Common myeloid progenitor, CD34-positive (primary cell): ENCODE results near the gene HIPK3.
"Not testable (repeated sequence)": the region's sequence is repeated elsewhere in the genome, so short reads cannot be mapped to it uniquely, and the experiment has no call there.

Experiments
- CTCF ChIA-PET: fragments of 350-600 bp; sonication (Branson Sonifier 250); formaldehyde crosslinking; loops from one replicate; lab custom pipeline; 2021; ENCODE audit warnings: antibody characterized with exemption; lab: Charles Lee
- POLR2A ChIA-PET: fragments of 350-600 bp; sonication (Branson Sonifier 250); formaldehyde crosslinking; loops from one replicate; lab custom pipeline; 2021; ENCODE audit warnings: antibody characterized with exemption; lab: Charles Lee
- DNase-seq, 3 donors: peaks; one replicate each; pipeline versions ENCODE4 v3.0.0 to v3.0.0-alpha.2; 2013
- H3K27ac ChIP-seq, 2 experiments: 1 replicate in 1 of 2; 2 replicates in 1 of 2; pipeline ENCODE4 v1.7.0; 2013; ENCODE audit warnings: inconsistent platforms in 2 of 2, low read length in 2 of 2, mild to moderate bottlenecking in 2 of 2, low read depth in 1 of 2, moderate library complexity in 1 of 2; ENCODE audit not compliant: severe bottlenecking in 2 of 2, insufficient read depth in 1 of 2, poor library complexity in 1 of 2
- H3K27me3 ChIP-seq, 5 experiments: replicated peaks in 2 of 5; 1 replicate in 3 of 5; 2 replicates in 2 of 5; pipeline versions ENCODE4 v1.6.1 to v1.7.0; 2013; ENCODE audit warnings: low read length in 4 of 5, mild to moderate bottlenecking in 2 of 5, moderate library complexity in 2 of 5, inconsistent platforms in 1 of 5; ENCODE audit not compliant: insufficient read depth in 5 of 5, control insufficient read depth in 4 of 5
- H3K36me3 ChIP-seq, 4 experiments: 1 replicate in 2 of 4; 2 replicates in 2 of 4; pipeline versions ENCODE4 v1.6.1 to v1.7.0; 2013; ENCODE audit warnings: low read length in 3 of 4, control low read depth in 1 of 4, mild to moderate bottlenecking in 1 of 4; ENCODE audit not compliant: control insufficient read depth in 4 of 4, insufficient read depth in 4 of 4
- H3K4me1 ChIP-seq, 4 experiments: 1 replicate in 3 of 4; 2 replicates in 1 of 4; pipeline versions ENCODE4 v1.6.1 to v1.7.1; 2013; ENCODE audit warnings: low read length in 3 of 4, mild to moderate bottlenecking in 3 of 4, control low read depth in 1 of 4, inconsistent platforms in 1 of 4, moderate library complexity in 1 of 4; ENCODE audit not compliant: control insufficient read depth in 4 of 4, insufficient read depth in 4 of 4; ENCODE audit errors: control extremely low read depth in 1 of 4
- H3K4me3 ChIP-seq, 7 experiments: 1 replicate in 4 of 7; 2 replicates in 3 of 7; pipeline versions ENCODE4 v1.5.1 to v1.7.0; 2013; ENCODE audit warnings: mild to moderate bottlenecking in 7 of 7, low read length in 6 of 7, moderate library complexity in 6 of 7, inconsistent platforms in 2 of 7, low read depth in 2 of 7, control low read depth in 1 of 7; ENCODE audit not compliant: insufficient read depth in 4 of 7, control insufficient read depth in 1 of 7; ENCODE audit errors: extremely low read depth in 1 of 7
- H3K9me3 ChIP-seq, 5 experiments: 1 replicate in 4 of 5; 2 replicates in 1 of 5; pipeline versions ENCODE4 v1.6.1 to v1.7.1; 2013; ENCODE audit warnings: low read length in 4 of 5, mild to moderate bottlenecking in 2 of 5, inconsistent platforms in 1 of 5, low read depth in 1 of 5, moderate library complexity in 1 of 5; ENCODE audit not compliant: control insufficient read depth in 4 of 5, insufficient read depth in 2 of 5; ENCODE audit errors: control extremely low read depth in 1 of 5
- WGBS: methylation state at CpG from one replicate; pipeline ENCODE4 v1.1.5; 2013; ENCODE audit not compliant: insufficient coverage; 5-methylcytosine and 5-hydroxymethylcytosine counted together

The HIPK3 gene

GRCh38 chr11:33294224-33294623, 37.0 kb downstream of the HIPK3 start:
- POLR2A ChIA-PET = no interaction called here
- H3K27ac ChIP-seq = no peak overlapping the region
- WGBS = 95% methylated on average over 2 of the region's 4 CpGs
- CTCF ChIA-PET = no interaction called here
- H3K4me3 ChIP-seq = no peak overlapping the region
- H3K9me3 ChIP-seq = peaks cover 0 to 12% (median 3%) of the 10 kb centered on the region in 5 experiments
- H3K36me3 ChIP-seq = peaks cover 11 to 34% (median 19%) of the 10 kb centered on the region in 4 experiments
- no peaks in the 10 kb centered on the region for H3K4me1 ChIP-seq
- no peak for DNase-seq
- H3K27me3 ChIP-seq = no peaks in the 10 kb centered on the region

- Histone ChIP-seq H3K9me3 (peaks cover 0 to 12% (median 3%) of the 10 kb centered on the region in 5 experiments), H3K4me1 (no peaks in the 10 kb centered on the region), H3K27me3 (no peaks in the 10 kb centered on the region), H3K4me3 (no peak overlapping the region), H3K36me3 (peaks cover 11 to 34% (median 19%) of the 10 kb centered on the region in 4 experiments), H3K27ac (no peak overlapping the region)
- POLR2A ChIA-PET = no interaction called here
- DNase-seq = no peak
- CTCF ChIA-PET = interaction anchor here (1.0 kb wide), 1 partner anchor 134 kb away, joined by 3 read pairs; the partner anchor contains the start of gene CSTF3
- 100% methylated on average over 3 of the region's 8 CpGs for WGBS
Observed at GRCh38 chr11:33294797-33295196, 37.6 kb downstream of the HIPK3 start.

- no peak overlapping the region for H3K27ac ChIP-seq
- POLR2A ChIA-PET = interaction anchor here (0.6 kb wide), 1 partner anchor 12 kb away, joined by 5 read pairs; no protein-coding TSS in a partner anchor
- H3K4me1 ChIP-seq = no peaks in the 10 kb centered on the region
- H3K9me3 ChIP-seq = peaks cover 0 to 12% (median 3%) of the 10 kb centered on the region in 5 experiments
- H3K27me3 ChIP-seq = no peaks in the 10 kb centered on the region
- CTCF ChIA-PET = interaction anchor here (0.6 kb wide), 1 partner anchor 75 kb away, joined by 3 read pairs; no protein-coding TSS in a partner anchor
- H3K4me3 ChIP-seq = no peak overlapping the region
- 97% methylated on average over 4 of the region's 5 CpGs for WGBS
- DNase-seq = no peak
- peaks cover 13 to 38% (median 19%) of the 10 kb centered on the region in 4 experiments for H3K36me3 ChIP-seq
Observed at GRCh38 chr11:33296695-33297094, 39.5 kb downstream of the HIPK3 start.

GRCh38 chr11:33303541-33303940, 46.4 kb downstream of the HIPK3 start:
- ChIA-PET CTCF (interaction anchor here (1.2 to 1.9 kb wide), 2 partner anchors 11 to 12 kb away, joined by 3 to 5 read pairs; no protein-coding TSS in a partner anchor), POLR2A (no interaction called here)
- no peaks in the 10 kb centered on the region for H3K27me3 ChIP-seq
- peaks cover under 1 to 6% (median 4%) of the 10 kb centered on the region in 4 experiments for H3K36me3 ChIP-seq
- H3K4me3 ChIP-seq = no peak overlapping the region
- no peak for DNase-seq
- peaks cover 0 to under 1% (median 0%) of the 10 kb centered on the region in 5 experiments for H3K9me3 ChIP-seq
- no peak overlapping the region for H3K27ac ChIP-seq
- no peaks in the 10 kb centered on the region for H3K4me1 ChIP-seq
- 100% methylated on average over 1 of the region's 4 CpGs for WGBS

- whole genome bisulfite sequencing = no CpG with 5 or more reads among the region's 6 CpGs
- H3K27ac ChIP-seq, DNase-seq, POLR2A ChIA-PET, H3K27me3 ChIP-seq, H3K4me1 ChIP-seq, H3K9me3 ChIP-seq, H3K36me3 ChIP-seq, H3K4me3 ChIP-seq: not testable (repeated sequence)
- CTCF ChIA-PET = interaction anchor here (1.3 kb wide), 1 partner anchor 50 kb away, joined by 3 read pairs; no protein-coding TSS in a partner anchor
Observed at GRCh38 chr11:33306821-33307220, 49.6 kb downstream of the HIPK3 start.

GRCh38 chr11:33307984-33308383, 50.8 kb downstream of the HIPK3 start:
- POLR2A ChIA-PET = interaction anchor here (0.6 kb wide), 2 partner anchors 11 to 1799 kb away, joined by 5 to 8 read pairs; no protein-coding TSS in a partner anchor
- Histone ChIP-seq H3K9me3 (no peaks in the 10 kb centered on the region), H3K27me3 (no peaks in the 10 kb centered on the region), H3K4me1 (peaks cover 0 to 6% (median 2%) of the 10 kb centered on the region in 4 experiments), H3K36me3 (peaks cover 0 to 4% (median 2%) of the 10 kb centered on the region in 4 experiments), H3K27ac (no peak overlapping the region), H3K4me3 (no peak overlapping the region)
- no peak for DNase-seq
- CTCF ChIA-PET = no interaction called here

GRCh38 chr11:33309118-33309517, 51.9 kb downstream of the HIPK3 start:
- no peaks in the 10 kb centered on the region for H3K27me3 ChIP-seq
- H3K4me1 ChIP-seq = peaks cover 0 to 6% (median 5%) of the 10 kb centered on the region in 4 experiments
- ChIA-PET POLR2A (no interaction called here), CTCF (interaction anchor here (0.8 kb wide), 1 partner anchor 13 kb away, joined by 3 read pairs; no protein-coding TSS in a partner anchor)
- no peak overlapping the region for H3K27ac ChIP-seq
- WGBS = no CpG with 5 or more reads among the region's 1 CpG
- H3K36me3 ChIP-seq = peaks cover 0 to 4% (median 2%) of the 10 kb centered on the region in 4 experiments
- no peak overlapping the region for H3K4me3 ChIP-seq
- DNase-seq = no peak
- H3K9me3 ChIP-seq = no peaks in the 10 kb centered on the region
